Neuron (in vitro differentiated cells): ENCODE data around the gene SLC9A3.

Experiments used
- H2AFZ ChIP-seq: one replicate; pipeline ENCODE4 v1.6.1; 2013; ENCODE audit warnings: low read depth, mild to moderate bottlenecking, inconsistent platforms, low read length, moderate library complexity
- H3K27me3 ChIP-seq: one replicate; pipeline ENCODE4 v1.6.1; 2013; ENCODE audit warnings: low read length; ENCODE audit not compliant: insufficient read depth
- H3K36me3 ChIP-seq: one replicate; pipeline ENCODE4 v1.6.1; 2013; ENCODE audit warnings: low read length; ENCODE audit not compliant: insufficient read depth
- H3K4me1 ChIP-seq: one replicate; pipeline ENCODE4 v1.6.1; 2013; ENCODE audit warnings: low read length; ENCODE audit not compliant: insufficient read depth
- H3K4me3 ChIP-seq: 2 replicates; pipeline ENCODE4 v1.5.1; 2013; ENCODE audit warnings: mild to moderate bottlenecking, low read length, moderate library complexity
- H3K9me3 ChIP-seq: one replicate; pipeline ENCODE4 v1.6.1; 2013; ENCODE audit warnings: low read length

SLC9A3 gene

GRCh38 chr5:448766-449090 lies 75.5 kb downstream of the SLC9A3 start:
- peaks cover 8% of the 10 kb centered on the region for H3K4me1 ChIP-seq
- no peak overlapping the region for H3K4me3 ChIP-seq
- H2AFZ ChIP-seq = no peak overlapping the region
- peaks cover 22% of the 10 kb centered on the region for H3K9me3 ChIP-seq
- H3K36me3 ChIP-seq = peaks cover 65% of the 10 kb centered on the region
- H3K27me3 ChIP-seq = no peaks in the 10 kb centered on the region

GRCh38 chr5:448061-448765 lies 76.0 kb downstream of the SLC9A3 start:
- Histone ChIP-seq H3K9me3 (peaks cover 16% of the 10 kb centered on the region), H3K4me1 (peaks cover 11% of the 10 kb centered on the region), H3K36me3 (peaks cover 59% of the 10 kb centered on the region), H3K4me3 (no peak overlapping the region), H3K27me3 (no peaks in the 10 kb centered on the region), H2AFZ (no peak overlapping the region)

- H3K4me3 ChIP-seq = no peak overlapping the region
- H3K27me3 ChIP-seq = no peaks in the 10 kb centered on the region
- peaks cover 52% of the 10 kb centered on the region for H3K36me3 ChIP-seq
- peaks cover 11% of the 10 kb centered on the region for H3K4me1 ChIP-seq
- no peak overlapping the region for H2AFZ ChIP-seq
- H3K9me3 ChIP-seq = peaks cover 12% of the 10 kb centered on the region
Observed at GRCh38 chr5:447501-447900, 76.7 kb downstream of the SLC9A3 start.

GRCh38 chr5:446883-447263 lies 77.4 kb downstream of the SLC9A3 start:
- Histone ChIP-seq H3K9me3 (peaks cover 10% of the 10 kb centered on the region), H3K4me1 (peaks cover 18% of the 10 kb centered on the region), H3K4me3 (no peak overlapping the region), H3K27me3 (no peaks in the 10 kb centered on the region), H3K36me3 (peaks cover 51% of the 10 kb centered on the region), H2AFZ (no peak overlapping the region)

- peaks cover 5% of the 10 kb centered on the region for H3K9me3 ChIP-seq
- no peak overlapping the region for H2AFZ ChIP-seq
- H3K4me3 ChIP-seq = no peak overlapping the region
- H3K27me3 ChIP-seq = no peaks in the 10 kb centered on the region
- H3K4me1 ChIP-seq = peaks cover 19% of the 10 kb centered on the region
- peaks cover 45% of the 10 kb centered on the region for H3K36me3 ChIP-seq
Observed at GRCh38 chr5:446066-446882, 78.0 kb downstream of the SLC9A3 start.

GRCh38 chr5:445591-445990 lies 78.7 kb downstream of the SLC9A3 start:
- no peak overlapping the region for H3K4me3 ChIP-seq
- no peak overlapping the region for H2AFZ ChIP-seq
- H3K9me3 ChIP-seq = peaks cover 5% of the 10 kb centered on the region
- peaks cover 39% of the 10 kb centered on the region for H3K36me3 ChIP-seq
- no peaks in the 10 kb centered on the region for H3K27me3 ChIP-seq
- H3K4me1 ChIP-seq = peaks cover 23% of the 10 kb centered on the region

- Histone ChIP-seq H3K27me3 (no peaks in the 10 kb centered on the region), H3K9me3 (peaks cover 3% of the 10 kb centered on the region), H3K36me3 (peaks cover 30% of the 10 kb centered on the region), H3K4me3 (peak overlapping the region; percentile 93), H2AFZ (no peak overlapping the region), H3K4me1 (peaks cover 37% of the 10 kb centered on the region)
Observed at GRCh38 chr5:444226-444625, 80.0 kb downstream of the SLC9A3 start.

- H3K4me3 ChIP-seq = peak overlapping the region; percentile 93
Observed at GRCh38 chr5:443239-444151, 80.8 kb downstream of the SLC9A3 start.

GRCh38 chr5:442335-443238 lies 81.7 kb downstream of the SLC9A3 start, which contains the start of gene EXOC3:
Gene EXOC3 (plus strand): TSS chr5:443176. CDS start chr5:446206, 3,030 bp downstream.
- Histone ChIP-seq H3K4me3 (peak within 1 kb of the TSS; percentile 93), H3K27me3 (no peaks in the 10 kb centered on the region), H3K4me1 (peaks cover 44% of the 10 kb centered on the region), H2AFZ (peak within 1 kb of the TSS; percentile 55), H3K36me3 (peaks cover 13% of the 10 kb centered on the region), H3K9me3 (no peaks in the 10 kb centered on the region)

More at GRCh38 chr5:443239-444151, 80.8 kb downstream of the SLC9A3 start:
- Histone ChIP-seq H3K36me3 (peaks cover 22% of the 10 kb centered on the region), H3K9me3 (peaks cover under 1% of the 10 kb centered on the region), H3K27me3 (no peaks in the 10 kb centered on the region), H2AFZ (peak overlapping the region; percentile 55), H3K4me1 (peaks cover 42% of the 10 kb centered on the region)

GRCh38 chr5:441996-442334 lies 82.3 kb downstream of the SLC9A3 start:
- H3K9me3 ChIP-seq = no peaks in the 10 kb centered on the region
- no peak overlapping the region for H2AFZ ChIP-seq
- no peaks in the 10 kb centered on the region for H3K27me3 ChIP-seq
- H3K4me1 ChIP-seq = peaks cover 44% of the 10 kb centered on the region
- peak overlapping the region; percentile 93 for H3K4me3 ChIP-seq
- peaks cover 7% of the 10 kb centered on the region for H3K36me3 ChIP-seq

GRCh38 chr5:440401-441201 lies 83.6 kb downstream of the SLC9A3 start:
- no peak overlapping the region for H3K4me3 ChIP-seq
- H3K9me3 ChIP-seq = no peaks in the 10 kb centered on the region
- no peak overlapping the region for H2AFZ ChIP-seq
- peaks cover 44% of the 10 kb centered on the region for H3K4me1 ChIP-seq
- no peaks in the 10 kb centered on the region for H3K36me3 ChIP-seq
- H3K27me3 ChIP-seq = no peaks in the 10 kb centered on the region
